Mesenchymal stem cell (in vitro differentiated cells and primary cell): ENCODE measurements around the gene FASTKD1.
"Not testable (repeated sequence)": the region's sequence is repeated elsewhere in the genome, so short reads cannot be mapped to it uniquely, and the experiment has no call there.

Experiments used
- DNase-seq: peaks from one replicate; pipeline ENCODE4 v3.0.0-alpha.2; 2013
- H2AFZ ChIP-seq: one replicate; pipeline ENCODE4 v1.6.1; 2013; ENCODE audit warnings: low read depth, mild to moderate bottlenecking, control low read depth, inconsistent platforms, low read length, moderate library complexity
- H2AK5ac ChIP-seq: 2 replicates; pipeline ENCODE4 v1.6.1; 2013; ENCODE audit warnings: low read length, moderate library complexity, mild to moderate bottlenecking, inconsistent platforms; ENCODE audit not compliant: severe bottlenecking
- H2BK120ac ChIP-seq: one replicate; pipeline ENCODE4 v1.6.1; 2013; ENCODE audit warnings: low read depth, mild to moderate bottlenecking, inconsistent platforms, low read length, moderate library complexity
- H2BK12ac ChIP-seq, 2 experiments: one replicate each; pipeline ENCODE4 v1.6.1; 2013; ENCODE audit warnings: inconsistent platforms in 2 of 2, low read length in 2 of 2, mild to moderate bottlenecking in 2 of 2, moderate library complexity in 2 of 2, control low read depth in 1 of 2
- H2BK15ac ChIP-seq: one replicate; pipeline ENCODE4 v1.6.1; 2013; ENCODE audit warnings: mild to moderate bottlenecking, low read depth, inconsistent platforms; ENCODE audit not compliant: poor library complexity, severe bottlenecking
- H2BK5ac ChIP-seq: 2 replicates; pipeline ENCODE4 v1.6.1; 2013; ENCODE audit warnings: low read depth, mild to moderate bottlenecking, low read length, control low read depth, inconsistent platforms; ENCODE audit not compliant: poor library complexity, severe bottlenecking
- H3K14ac ChIP-seq, 2 experiments: one replicate each; pipeline ENCODE4 v1.6.1; 2013; ENCODE audit warnings: inconsistent platforms in 2 of 2, low read length in 2 of 2, control low read depth in 1 of 2, mild to moderate bottlenecking in 1 of 2, moderate library complexity in 1 of 2
- H3K18ac ChIP-seq, 2 experiments: one replicate each; pipeline ENCODE4 v1.6.1; 2013; ENCODE audit warnings: inconsistent platforms in 2 of 2, low read length in 2 of 2, control low read depth in 1 of 2, low read depth in 1 of 2, mild to moderate bottlenecking in 1 of 2
- H3K23ac ChIP-seq, 2 experiments: one replicate each; pipeline ENCODE4 v1.6.1; 2013; ENCODE audit warnings: inconsistent platforms in 2 of 2, low read length in 2 of 2, mild to moderate bottlenecking in 2 of 2, moderate library complexity in 2 of 2, control low read depth in 1 of 2
- H3K27ac ChIP-seq: 2 replicates; pipeline ENCODE4 v1.5.1; 2013; ENCODE audit warnings: mild to moderate bottlenecking, moderate library complexity, low read length, control low read depth, inconsistent platforms; ENCODE audit not compliant: poor library complexity, severe bottlenecking
- H3K27me3 ChIP-seq, 2 experiments: 2 replicates each; pipeline versions ENCODE4 v1.6.1 to v1.7.0; 2013; ENCODE audit warnings: low read length in 2 of 2, mild to moderate bottlenecking in 2 of 2, moderate library complexity in 2 of 2, control low read depth in 1 of 2, inconsistent platforms in 1 of 2; ENCODE audit not compliant: control insufficient read depth in 1 of 2, insufficient read depth in 1 of 2
- H3K36me3 ChIP-seq, 2 experiments: 2 replicates each; pipeline versions ENCODE4 v1.6.1 to v1.7.0; 2013; ENCODE audit warnings: low read length in 2 of 2, control low read depth in 1 of 2, inconsistent platforms in 1 of 2, low read depth in 1 of 2, mild to moderate bottlenecking in 1 of 2; ENCODE audit not compliant: insufficient read depth in 2 of 2, control insufficient read depth in 1 of 2
- H3K4ac ChIP-seq, 2 experiments: one replicate each; pipeline ENCODE4 v1.6.1; 2013; ENCODE audit warnings: inconsistent platforms in 2 of 2, low read length in 2 of 2, mild to moderate bottlenecking in 2 of 2, moderate library complexity in 2 of 2, control low read depth in 1 of 2, low read depth in 1 of 2
- H3K4me1 ChIP-seq: 2 replicates; pipeline ENCODE4 v1.6.1; 2013; ENCODE audit warnings: low read depth, low read length, control low read depth; ENCODE audit not compliant: control insufficient read depth, insufficient read depth
- H3K4me2 ChIP-seq: 2 replicates; pipeline ENCODE4 v1.6.1; 2013; ENCODE audit warnings: low read length, mild to moderate bottlenecking, inconsistent platforms; ENCODE audit not compliant: poor library complexity, severe bottlenecking
- H3K4me3 ChIP-seq, 2 experiments: 2 replicates each; pipeline versions ENCODE4 v1.5.1 to v1.7.0; 2013; ENCODE audit warnings: low read length in 2 of 2, mild to moderate bottlenecking in 2 of 2, control low read depth in 1 of 2, low read depth in 1 of 2; ENCODE audit not compliant: insufficient read depth in 1 of 2
- H3K79me1 ChIP-seq: replicated peaks from 2 replicates; pipeline ENCODE4 v1.6.1; 2013; ENCODE audit warnings: mild to moderate bottlenecking, control low read depth, low read length, inconsistent platforms; ENCODE audit not compliant: poor library complexity, severe bottlenecking
- H3K9ac ChIP-seq: 2 replicates; pipeline ENCODE4 v1.7.0; 2013; ENCODE audit warnings: mild to moderate bottlenecking, low read length, moderate library complexity
- H3K9me3 ChIP-seq: 2 replicates; pipeline ENCODE4 v1.7.0; 2013; ENCODE audit warnings: mild to moderate bottlenecking, low read length; ENCODE audit not compliant: control insufficient read depth
- H4K8ac ChIP-seq: one replicate; pipeline ENCODE4 v1.6.1; 2013; ENCODE audit warnings: inconsistent platforms, mild to moderate bottlenecking, low read length, moderate library complexity
- H4K91ac ChIP-seq: one replicate; pipeline ENCODE4 v1.6.1; 2013; ENCODE audit warnings: mild to moderate bottlenecking, low read length, inconsistent platforms
- WGBS: methylation state at CpG from one replicate; pipeline ENCODE4 v1.1.7; 2013; ENCODE audit warnings: mixed read lengths; 5-methylcytosine and 5-hydroxymethylcytosine counted together

FASTKD1 gene

GRCh38 chr2:169520896-169521295 is 52.8 kb downstream of the FASTKD1 start:
- H3K4me1 ChIP-seq = no peaks in the 10 kb centered on the region
- no peak for DNase-seq

GRCh38 chr2:169516488-169516995 is 57.1 kb downstream of the FASTKD1 start:
- H2BK15ac ChIP-seq, H2AFZ ChIP-seq, H3K9ac ChIP-seq, H3K4ac ChIP-seq, H3K18ac ChIP-seq, H4K91ac ChIP-seq, H3K4me2 ChIP-seq, H3K4me1 ChIP-seq, H3K23ac ChIP-seq, H3K27ac ChIP-seq, H3K14ac ChIP-seq, H4K8ac ChIP-seq, H2BK120ac ChIP-seq, H3K9me3 ChIP-seq, H3K27me3 ChIP-seq, H2BK12ac ChIP-seq, H3K36me3 ChIP-seq, DNase-seq, H2AK5ac ChIP-seq, H2BK5ac ChIP-seq, H3K79me1 ChIP-seq, H3K4me3 ChIP-seq: not testable (repeated sequence)
- 78% methylated on average over 8 of the region's 10 CpGs for WGBS

More at GRCh38 chr2:169520896-169521295, 52.8 kb downstream of the FASTKD1 start:
- no peak overlapping the region for H3K27ac ChIP-seq
- H3K18ac ChIP-seq = no peak overlapping the region
- peaks cover 0 to 19% of the 10 kb centered on the region in 2 experiments for H3K36me3 ChIP-seq
- no peak overlapping the region for H3K9ac ChIP-seq
- no peaks in the 10 kb centered on the region for H3K27me3 ChIP-seq
- H2BK12ac ChIP-seq = no peak overlapping the region
- no peak overlapping the region for H2BK5ac ChIP-seq
- H3K4me3 ChIP-seq = no peak overlapping the region
- H3K79me1 ChIP-seq = no peaks in the 10 kb centered on the region
- no peak overlapping the region for H3K4ac ChIP-seq
- H2AK5ac ChIP-seq = no peak overlapping the region
- H3K4me2 ChIP-seq = no peak overlapping the region
- no peak overlapping the region for H3K14ac ChIP-seq
- H2BK120ac ChIP-seq = no peak overlapping the region
- no peaks in the 10 kb centered on the region for H3K9me3 ChIP-seq
- no peak overlapping the region for H4K91ac ChIP-seq
- H4K8ac ChIP-seq = no peak overlapping the region
- no peak overlapping the region for H2AFZ ChIP-seq
- no peak overlapping the region for H2BK15ac ChIP-seq
- no peak overlapping the region for H3K23ac ChIP-seq

- not testable (repeated sequence) for H3K27ac ChIP-seq, H3K9ac ChIP-seq, H3K18ac ChIP-seq, H3K4me3 ChIP-seq, H3K4me2 ChIP-seq, H4K8ac ChIP-seq, H3K27me3 ChIP-seq, H4K91ac ChIP-seq, H2BK5ac ChIP-seq, H3K36me3 ChIP-seq, DNase-seq, H2BK120ac ChIP-seq, H3K23ac ChIP-seq, H2AK5ac ChIP-seq, H2BK15ac ChIP-seq, H3K4me1 ChIP-seq, H3K79me1 ChIP-seq, H3K9me3 ChIP-seq, H2BK12ac ChIP-seq, H3K4ac ChIP-seq, H2AFZ ChIP-seq, H3K14ac ChIP-seq
- WGBS = 97% methylated on average over 4 of the region's 7 CpGs
Observed at GRCh38 chr2:169514758-169515157, 58.9 kb downstream of the FASTKD1 start.

- no peak overlapping the region for H2AK5ac ChIP-seq
Observed at GRCh38 chr2:169513926-169514325, 59.7 kb downstream of the FASTKD1 start.

More at GRCh38 chr2:169513926-169514325, 59.7 kb downstream of the FASTKD1 start:
- H4K91ac ChIP-seq = no peak overlapping the region
- H4K8ac ChIP-seq = no peak overlapping the region
- no peak overlapping the region for H3K4me2 ChIP-seq
- H3K36me3 ChIP-seq = peaks cover 0 to 5% of the 10 kb centered on the region in 2 experiments
- H2AFZ ChIP-seq = no peak overlapping the region
- no peaks in the 10 kb centered on the region for H3K79me1 ChIP-seq
- H3K23ac ChIP-seq = no peak overlapping the region
- no peak overlapping the region for H2BK15ac ChIP-seq
- H3K14ac ChIP-seq = no peak overlapping the region
- H3K4ac ChIP-seq = no peak overlapping the region
- no peak overlapping the region for H2BK120ac ChIP-seq
- no peaks in the 10 kb centered on the region for H3K9me3 ChIP-seq
- no peak for DNase-seq
- no peak overlapping the region for H2BK5ac ChIP-seq
- H3K27ac ChIP-seq = no peak overlapping the region
- H3K27me3 ChIP-seq = no peaks in the 10 kb centered on the region
- no peak overlapping the region for H3K9ac ChIP-seq
- no peaks in the 10 kb centered on the region for H3K4me1 ChIP-seq
- H2BK12ac ChIP-seq = no peak overlapping the region
- no peak overlapping the region for H3K18ac ChIP-seq
- WGBS = 67% methylated on average over 2 of the region's 3 CpGs
- no peak overlapping the region for H3K4me3 ChIP-seq
